GM12872 (cell line): ENCODE results near the gene AGFG2.

ENCODE experiments used
- TF ChIP-seq, protein P1 (sequence below): IDR thresholded peaks from 3 replicates; pipeline ENCODE4 v1.5.1; 2011; ENCODE audit warnings: low read depth, mild to moderate bottlenecking, low read length, moderate library complexity; ENCODE audit not compliant: insufficient read depth

Gene AGFG2

DNA sequence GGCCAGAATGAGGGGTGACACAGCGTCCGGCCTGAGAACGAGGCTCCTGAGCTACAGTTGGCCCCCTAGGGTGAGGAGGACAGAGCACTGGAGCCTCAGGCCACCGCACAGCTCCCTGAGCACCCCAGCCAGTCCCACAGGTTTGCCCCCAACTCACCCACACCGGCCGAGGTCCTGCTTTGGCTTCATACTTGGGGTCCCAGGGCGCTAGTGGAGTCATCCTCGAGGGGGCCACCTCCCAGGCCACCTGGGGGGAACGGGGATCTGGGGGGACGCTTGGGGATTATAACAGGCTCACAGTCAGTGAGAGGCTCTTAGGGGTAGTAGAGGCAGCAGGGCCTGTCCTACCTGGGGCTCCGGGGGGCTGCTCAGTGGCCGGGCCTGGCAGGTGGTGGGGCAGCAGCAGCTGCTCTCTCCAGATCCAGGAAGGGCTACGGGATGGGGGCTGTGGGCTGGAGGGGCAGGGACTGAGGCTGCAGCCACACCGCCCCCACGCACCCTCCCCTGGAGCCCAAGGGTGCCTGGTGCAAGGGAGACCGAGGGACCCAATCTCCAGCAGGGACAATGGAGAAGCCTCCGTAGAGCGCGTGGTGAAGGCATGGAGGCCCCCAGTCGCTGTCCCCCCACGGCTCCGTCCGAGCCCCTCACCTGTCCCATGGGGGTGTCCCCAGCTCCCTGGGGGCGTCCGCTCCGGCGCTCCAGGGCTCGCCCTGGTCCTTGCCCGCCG lies 34.1 kb downstream of the AGFG2 start:
- TF ChIP-seq, protein P1, sequence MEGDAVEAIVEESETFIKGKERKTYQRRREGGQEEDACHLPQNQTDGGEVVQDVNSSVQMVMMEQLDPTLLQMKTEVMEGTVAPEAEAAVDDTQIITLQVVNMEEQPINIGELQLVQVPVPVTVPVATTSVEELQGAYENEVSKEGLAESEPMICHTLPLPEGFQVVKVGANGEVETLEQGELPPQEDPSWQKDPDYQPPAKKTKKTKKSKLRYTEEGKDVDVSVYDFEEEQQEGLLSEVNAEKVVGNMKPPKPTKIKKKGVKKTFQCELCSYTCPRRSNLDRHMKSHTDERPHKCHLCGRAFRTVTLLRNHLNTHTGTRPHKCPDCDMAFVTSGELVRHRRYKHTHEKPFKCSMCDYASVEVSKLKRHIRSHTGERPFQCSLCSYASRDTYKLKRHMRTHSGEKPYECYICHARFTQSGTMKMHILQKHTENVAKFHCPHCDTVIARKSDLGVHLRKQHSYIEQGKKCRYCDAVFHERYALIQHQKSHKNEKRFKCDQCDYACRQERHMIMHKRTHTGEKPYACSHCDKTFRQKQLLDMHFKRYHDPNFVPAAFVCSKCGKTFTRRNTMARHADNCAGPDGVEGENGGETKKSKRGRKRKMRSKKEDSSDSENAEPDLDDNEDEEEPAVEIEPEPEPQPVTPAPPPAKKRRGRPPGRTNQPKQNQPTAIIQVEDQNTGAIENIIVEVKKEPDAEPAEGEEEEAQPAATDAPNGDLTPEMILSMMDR: no peak

DNA sequence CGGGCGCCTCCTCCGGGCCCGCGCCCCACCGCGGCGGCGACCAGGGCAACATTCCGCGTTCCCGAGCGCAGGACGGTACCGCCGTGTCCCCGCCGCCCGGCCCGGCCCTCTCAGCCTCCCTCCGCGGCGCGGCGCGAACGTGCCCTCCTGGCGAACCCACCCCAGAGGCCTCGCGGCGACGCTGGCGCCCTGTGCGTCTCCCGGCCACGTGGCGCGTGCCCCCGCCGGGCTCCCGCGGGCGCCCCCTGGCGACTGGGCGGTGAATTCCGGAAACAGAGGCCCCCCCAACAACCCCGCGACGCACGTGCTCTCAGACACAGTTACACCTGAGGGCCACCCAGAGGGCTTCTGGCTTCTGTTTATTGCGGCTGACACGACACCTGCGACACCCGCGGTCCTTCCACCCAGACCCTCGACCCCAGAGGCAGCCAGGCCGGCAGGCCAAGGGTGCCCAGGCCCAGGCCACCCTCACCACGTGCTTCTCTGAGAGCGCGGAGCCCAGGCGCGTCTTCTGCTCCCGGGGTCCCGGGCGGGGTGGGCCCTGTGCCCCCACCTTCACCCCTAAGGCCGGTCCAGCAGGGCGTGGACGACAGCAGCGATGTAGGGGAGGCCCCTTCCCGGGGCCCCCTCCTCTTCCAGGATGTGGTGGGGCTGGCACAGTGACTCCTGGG lies 34.8 kb downstream of the AGFG2 start, which contains the start of gene SAP25:
Gene SAP25, minus strand, starts transcription at position 210 of the 671 bp plus-strand sequence. Its CDS starts 158 bp downstream, at position 52.
- TF ChIP-seq, protein P1: no peak

DNA sequence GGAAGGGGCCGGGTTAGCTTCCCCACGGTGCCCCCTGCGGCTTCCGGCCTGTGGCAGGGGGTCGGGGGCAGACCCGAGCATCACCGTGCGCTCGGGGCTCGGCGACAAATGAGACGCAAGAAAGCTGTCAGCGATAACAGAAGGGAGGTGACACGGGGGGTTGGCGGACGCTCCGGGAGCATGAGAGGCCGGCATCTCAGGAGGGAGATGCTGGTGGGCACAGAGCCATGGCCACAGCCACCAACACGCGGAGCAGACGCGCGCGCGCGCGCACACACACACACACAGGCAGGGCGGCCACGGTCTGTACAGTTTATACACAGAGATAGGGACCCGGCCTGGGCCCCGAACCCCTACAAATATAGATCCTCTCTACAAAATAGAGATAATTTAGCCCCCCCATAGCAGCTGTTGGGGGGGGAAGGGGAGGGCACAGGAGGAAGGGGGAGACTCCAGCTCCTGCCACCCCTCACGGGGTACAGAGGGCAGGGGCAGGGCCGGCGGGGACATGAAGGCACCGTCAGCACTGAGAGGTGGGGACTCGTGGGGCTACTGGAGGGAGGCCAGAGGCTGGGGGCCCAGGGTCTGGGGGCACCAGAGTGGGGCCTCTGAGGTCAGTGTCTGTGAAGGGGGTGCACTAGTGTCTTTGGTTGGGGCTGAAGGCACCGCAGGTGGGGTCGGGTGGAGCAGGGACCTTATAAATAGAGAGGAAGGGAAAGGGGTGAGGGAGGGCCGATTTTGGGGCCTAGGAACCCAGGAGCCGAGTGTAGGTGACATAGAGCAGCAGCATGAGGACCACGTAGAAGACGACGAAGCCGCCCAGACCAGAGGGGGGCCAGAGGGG lies 35.6 kb downstream of the AGFG2 start:
- TF ChIP-seq, protein P1: no peak

DNA sequence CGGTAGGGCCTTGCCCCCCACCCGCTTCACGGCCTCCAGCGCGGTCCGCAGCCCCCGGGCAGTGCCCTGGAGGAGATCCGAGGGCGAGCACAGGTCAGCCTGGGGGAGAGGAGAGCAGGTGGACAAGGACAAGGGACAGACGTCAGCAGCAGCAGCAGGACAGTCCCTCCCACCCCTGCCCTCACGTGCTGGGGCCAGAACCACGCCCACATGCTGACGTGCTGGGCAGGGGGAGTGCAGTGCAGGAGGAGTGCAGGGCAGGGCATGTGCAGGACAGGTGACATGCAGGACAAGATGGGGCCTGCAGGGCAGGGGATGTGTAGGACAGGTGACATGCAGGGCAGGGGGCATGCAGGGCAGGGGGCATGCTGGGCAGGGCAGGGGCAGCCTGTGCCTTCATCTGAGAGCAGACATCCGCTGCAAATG lies 36.2 kb downstream of the AGFG2 start:
- TF ChIP-seq, protein P1: no peak

DNA sequence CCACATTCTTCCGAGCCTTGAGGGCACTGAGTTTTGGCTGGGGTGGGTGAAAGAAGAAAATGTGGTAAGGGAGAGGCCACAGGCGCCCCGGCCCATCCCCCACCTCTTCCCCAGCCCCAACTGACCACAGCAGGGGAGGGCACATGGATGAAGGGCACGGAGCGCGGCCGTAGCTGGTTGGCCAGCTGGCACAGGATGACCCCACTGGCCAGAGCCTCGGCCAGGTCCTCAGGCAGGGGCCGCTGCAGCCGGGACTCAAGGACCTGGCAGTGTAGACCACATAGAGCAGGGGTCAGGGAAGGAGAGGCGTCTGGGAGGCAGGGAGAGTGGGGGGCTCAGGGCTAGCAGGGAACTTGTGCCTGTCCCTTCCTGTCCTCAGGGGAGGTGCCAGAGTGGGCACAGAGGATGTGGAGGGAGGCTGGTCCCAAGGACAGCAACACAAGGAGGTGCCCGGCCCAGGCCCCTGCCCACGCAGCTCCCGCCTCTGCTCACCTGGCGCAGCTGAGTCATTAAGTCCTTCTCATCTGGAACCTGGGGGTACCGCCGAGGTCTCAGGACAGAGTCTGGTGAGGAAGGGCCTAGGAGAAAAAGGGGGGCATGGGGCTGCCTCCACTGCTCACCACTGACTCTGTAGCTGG lies 36.9 kb downstream of the AGFG2 start:
- TF ChIP-seq, protein P1: no peak

DNA sequence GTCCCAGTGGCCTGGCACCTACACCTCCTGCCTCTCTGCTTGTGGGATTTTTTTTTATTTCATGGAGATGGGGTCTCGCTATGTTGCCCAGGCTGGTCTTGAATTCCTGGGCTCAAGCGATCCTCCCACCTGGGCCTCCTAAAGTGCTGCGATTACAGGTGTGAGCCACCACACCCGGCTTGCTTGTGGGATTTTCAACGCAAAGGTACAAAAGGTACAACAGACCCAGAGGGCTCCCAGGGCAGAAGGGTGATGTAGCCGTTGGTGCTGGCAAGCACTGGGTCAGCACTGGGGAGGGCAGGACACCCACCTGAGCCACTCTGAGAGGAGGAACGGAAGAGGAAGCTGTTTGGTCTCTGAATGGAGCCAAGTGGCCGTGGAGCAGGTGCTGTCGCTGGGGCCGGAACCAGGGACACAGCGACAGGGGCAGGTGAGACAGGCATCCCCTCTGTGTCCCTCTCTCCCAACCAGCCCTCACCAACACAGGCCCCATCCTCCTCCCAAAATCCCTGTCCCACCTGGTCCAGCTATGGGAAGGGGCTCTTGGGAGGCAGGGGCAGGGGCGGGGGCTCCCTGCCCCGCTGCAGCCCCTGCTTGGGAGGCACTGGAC lies 37.5 kb downstream of the AGFG2 start:
- TF ChIP-seq, protein P1: no peak
